GM12873 (cell line): Measurements from ENCODE around the gene BTBD1.
A peak's percentile ranks its signal among the peaks of the same experiment; 100 is the strongest.

Source experiments
- TF ChIP-seq, protein P1 (sequence below): IDR thresholded peaks from 2 replicates; pipeline ENCODE4 v1.5.1; 2012; ENCODE audit warnings: low read depth, mild to moderate bottlenecking, moderate library complexity, low read length, control low read depth; ENCODE audit not compliant: insufficient read depth; ENCODE audit errors: missing control alignments

Gene BTBD1

DNA sequence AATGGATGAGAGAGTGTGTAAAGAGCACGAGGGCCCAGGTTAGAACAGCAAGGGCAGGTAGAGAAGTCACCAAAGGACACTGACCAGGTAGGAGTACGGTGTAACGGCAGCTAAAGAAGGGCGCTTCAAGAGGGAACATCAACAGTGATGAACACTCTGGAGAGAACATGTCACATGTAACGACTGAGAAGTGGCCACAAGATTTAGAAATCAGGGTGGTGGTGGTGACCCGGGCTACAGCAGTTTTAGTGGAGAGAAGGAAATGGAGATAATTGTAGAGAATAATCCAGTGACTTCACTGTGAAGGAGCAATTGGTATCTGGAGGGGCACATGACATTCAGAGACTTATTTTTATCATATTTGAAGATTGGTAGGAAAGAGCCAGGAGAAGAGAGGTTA is 54.4 kb downstream of the BTBD1 start:
- TF ChIP-seq, protein P1, sequence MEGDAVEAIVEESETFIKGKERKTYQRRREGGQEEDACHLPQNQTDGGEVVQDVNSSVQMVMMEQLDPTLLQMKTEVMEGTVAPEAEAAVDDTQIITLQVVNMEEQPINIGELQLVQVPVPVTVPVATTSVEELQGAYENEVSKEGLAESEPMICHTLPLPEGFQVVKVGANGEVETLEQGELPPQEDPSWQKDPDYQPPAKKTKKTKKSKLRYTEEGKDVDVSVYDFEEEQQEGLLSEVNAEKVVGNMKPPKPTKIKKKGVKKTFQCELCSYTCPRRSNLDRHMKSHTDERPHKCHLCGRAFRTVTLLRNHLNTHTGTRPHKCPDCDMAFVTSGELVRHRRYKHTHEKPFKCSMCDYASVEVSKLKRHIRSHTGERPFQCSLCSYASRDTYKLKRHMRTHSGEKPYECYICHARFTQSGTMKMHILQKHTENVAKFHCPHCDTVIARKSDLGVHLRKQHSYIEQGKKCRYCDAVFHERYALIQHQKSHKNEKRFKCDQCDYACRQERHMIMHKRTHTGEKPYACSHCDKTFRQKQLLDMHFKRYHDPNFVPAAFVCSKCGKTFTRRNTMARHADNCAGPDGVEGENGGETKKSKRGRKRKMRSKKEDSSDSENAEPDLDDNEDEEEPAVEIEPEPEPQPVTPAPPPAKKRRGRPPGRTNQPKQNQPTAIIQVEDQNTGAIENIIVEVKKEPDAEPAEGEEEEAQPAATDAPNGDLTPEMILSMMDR = no peak

DNA sequence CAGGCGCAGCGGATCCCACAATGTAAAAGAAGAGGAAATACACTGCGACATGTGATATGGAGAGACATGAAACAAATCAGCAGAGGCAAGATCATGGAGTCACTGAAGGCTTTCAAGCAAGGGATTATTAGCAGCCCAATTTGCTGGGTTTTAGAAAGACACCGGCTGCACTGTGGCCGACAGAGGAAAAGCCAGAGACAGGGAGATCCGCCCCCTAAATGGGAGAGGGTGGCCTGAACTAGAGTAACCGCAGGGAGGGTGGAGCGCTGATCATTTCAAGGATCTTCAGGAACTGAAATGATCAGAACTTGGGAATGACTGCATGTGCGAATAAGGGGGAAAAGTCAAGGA is 55.0 kb downstream of the BTBD1 start:
- TF ChIP-seq, protein P1 = no peak

DNA sequence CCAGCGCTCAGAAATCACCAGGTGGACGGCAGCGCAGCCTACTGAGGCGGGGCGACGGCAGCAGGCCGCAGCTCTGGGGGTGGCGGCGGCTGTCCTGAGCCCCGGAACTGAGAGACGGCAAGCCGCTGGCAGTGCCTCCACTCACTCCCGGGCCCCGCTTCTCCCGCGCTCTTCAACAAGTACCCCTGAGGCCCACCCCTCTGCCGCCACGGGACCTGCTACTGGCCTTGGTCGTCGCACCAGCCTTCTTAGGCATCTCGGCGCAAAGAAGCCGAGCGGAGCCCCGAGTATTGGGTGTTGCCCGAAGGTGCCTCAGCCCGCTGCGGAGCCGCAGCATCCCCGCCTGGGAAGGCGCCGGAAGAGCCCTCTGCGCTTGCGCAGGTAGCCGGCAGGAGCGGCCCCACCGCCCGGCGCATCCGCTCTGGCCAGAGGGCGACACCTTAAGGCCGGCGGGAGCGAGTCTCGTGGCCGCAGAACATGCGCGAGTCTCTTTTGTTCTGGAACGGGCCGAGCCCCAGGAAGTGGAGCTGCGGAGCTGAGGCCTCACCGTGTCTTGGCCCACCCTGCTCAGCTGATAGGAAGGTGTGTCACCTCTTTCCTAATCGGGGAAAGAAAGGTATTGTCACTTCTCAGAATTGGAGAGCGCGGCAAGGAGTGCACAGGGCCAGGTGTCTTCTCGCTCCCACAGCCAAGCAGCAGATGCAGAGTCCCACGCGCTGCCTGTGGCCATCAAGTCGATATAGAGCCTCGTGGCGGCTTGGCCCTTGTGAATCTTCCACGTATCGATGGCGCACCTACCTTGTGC is 55.6 kb downstream of the BTBD1 start, which contains the start of gene C15orf40:
Gene C15orf40, minus strand, starts transcription at position 369 of the 805 bp plus-strand sequence. Its CDS starts 32 bp downstream, at position 337.
- TF ChIP-seq, protein P1 = peak; percentile 74

DNA sequence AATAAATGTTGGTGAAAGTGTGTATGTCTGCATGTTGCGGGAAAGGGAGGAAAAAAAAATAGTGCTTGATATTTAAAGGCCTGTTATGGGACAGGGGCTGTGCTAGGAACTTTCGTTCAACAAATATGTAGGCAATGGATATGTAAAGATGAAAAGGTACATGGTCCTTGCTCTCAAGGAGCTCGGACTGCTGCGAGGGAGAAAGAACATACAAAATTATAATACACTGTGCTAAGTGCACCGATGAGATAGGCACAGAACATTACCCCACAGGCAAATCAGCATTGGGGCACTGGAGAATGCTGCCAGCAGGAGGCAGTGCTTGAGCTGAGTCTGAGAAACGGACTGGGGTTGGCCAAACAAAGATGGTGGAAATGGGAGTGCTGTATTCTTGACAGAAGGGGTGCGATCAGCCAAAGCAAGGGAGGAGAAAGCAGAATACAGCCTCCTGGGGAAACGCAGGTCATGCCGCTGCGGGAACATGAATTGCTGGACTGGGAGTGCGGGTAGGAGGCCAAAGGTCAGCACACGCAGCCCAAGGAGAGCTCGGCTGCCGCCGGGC is 56.3 kb downstream of the BTBD1 start:
- TF ChIP-seq, protein P1 = peak; percentile 92

DNA sequence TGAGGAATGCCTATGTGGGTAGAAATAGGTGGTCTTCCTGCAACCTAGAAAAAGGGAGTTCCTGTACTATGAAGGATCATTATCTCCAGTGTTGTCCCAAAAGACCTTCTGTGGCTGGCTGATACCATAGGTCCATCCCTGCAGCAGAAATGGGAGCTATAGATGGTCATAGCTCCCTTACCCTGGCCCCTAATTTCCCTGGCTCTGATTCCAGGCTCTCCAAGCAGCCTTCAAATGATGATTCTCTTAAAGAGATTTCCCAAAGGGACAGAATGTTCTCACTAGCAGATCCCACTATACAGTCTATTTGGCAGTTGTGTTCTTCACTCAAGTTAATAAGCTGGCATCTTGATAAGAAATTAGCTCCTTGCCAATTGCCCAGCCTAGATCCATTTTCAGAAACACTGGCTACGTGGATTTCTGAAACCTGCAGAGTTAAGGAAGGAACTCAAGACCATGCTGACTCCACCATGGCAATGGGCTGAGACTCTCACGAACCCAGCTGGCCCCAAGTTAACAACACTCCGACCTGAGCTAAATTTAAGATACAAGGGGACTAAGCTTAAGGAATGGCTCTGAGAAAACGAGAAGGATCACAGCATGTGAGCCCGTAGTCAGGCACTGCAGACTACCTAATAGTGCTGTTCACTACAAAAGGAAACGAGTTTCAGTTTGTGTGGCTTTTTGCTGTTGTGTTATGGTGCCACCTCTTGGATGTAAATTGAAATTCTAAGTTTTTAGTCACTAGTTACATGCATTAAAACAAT is 67.0 kb downstream of the BTBD1 start:
- TF ChIP-seq, protein P1 = peak; percentile 68

DNA sequence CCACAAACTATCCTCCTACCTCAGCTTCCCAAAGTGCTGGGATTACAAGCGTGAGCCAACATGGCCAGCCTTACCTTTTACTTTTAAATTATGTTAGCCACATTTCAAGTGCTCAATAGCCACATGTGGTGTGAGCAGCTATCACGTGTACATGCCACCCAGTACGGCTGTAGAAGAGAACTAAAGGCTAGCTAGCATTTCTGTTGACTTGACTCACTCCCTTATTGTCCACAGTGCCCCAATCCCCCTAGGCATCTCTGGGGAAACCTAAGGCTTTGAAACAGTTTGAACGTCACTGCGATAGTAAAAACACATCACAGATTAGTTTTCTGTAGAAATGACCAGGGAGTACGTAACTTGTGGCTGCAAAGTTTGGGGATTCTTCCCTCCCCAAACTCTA is 67.6 kb downstream of the BTBD1 start:
- TF ChIP-seq, protein P1 = no peak

DNA sequence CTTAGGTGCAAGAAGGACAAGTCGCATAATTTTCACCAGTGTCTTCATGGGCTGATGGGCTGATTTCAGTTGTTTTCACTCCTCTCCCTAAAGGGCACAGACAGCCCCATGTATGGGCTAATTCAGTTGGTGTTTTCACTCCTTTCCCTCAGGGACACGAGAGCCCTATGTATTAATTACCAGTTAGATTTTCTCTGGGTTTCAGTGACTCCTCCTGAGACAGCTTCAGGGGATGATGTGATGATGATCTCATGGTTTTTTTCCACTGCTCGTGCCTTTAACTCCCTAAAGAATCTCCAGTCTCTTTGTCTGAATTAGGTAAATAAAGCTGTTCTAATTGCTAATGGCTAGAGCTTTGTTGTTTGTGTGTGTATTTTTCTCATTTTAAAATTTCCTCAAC is 71.1 kb downstream of the BTBD1 start:
- TF ChIP-seq, protein P1 = no peak
